GM10248 (cell line): ENCODE measurements around the gene HEYL.

ENCODE experiments used
- CTCF ChIA-PET: fragments of 300-600 bp; sonication (Branson Sonifier 250); formaldehyde crosslinking; extraction: SDS; loops from one replicate; lab custom pipeline; 2021; ENCODE audit warnings: antibody characterized with exemption; lab: Yijun Ruan, JAX
- POLR2A ChIA-PET: fragments of 350-650 bp; sonication (Branson Sonifier 250); formaldehyde crosslinking; extraction: SDS; loops from one replicate; lab custom pipeline; 2020; ENCODE audit warnings: antibody characterized with exemption; lab: Yijun Ruan, JAX
- DNase-seq: peaks from one replicate; pipeline ENCODE4 v3.0.0; 2012; ENCODE audit errors: extremely low spot score
- CTCF ChIP-seq: IDR thresholded peaks from 2 replicates; pipeline ENCODE4 v1.5.1; 2012; ENCODE audit warnings: mild to moderate bottlenecking, low read depth; ENCODE audit errors: extremely low read depth, missing control alignments, control extremely low read depth

The HEYL gene

GRCh38 chr1:39633422-39633821, 6.0 kb downstream of the HEYL start:
- no peak for DNase-seq
- no peak for TF ChIP-seq CTCF
- CTCF ChIA-PET, result interaction anchor here (1.1 to 4.5 kb wide), 4 partner anchors 12 to 165 kb away, joined by 3 to 30 read pairs (median 4); no protein-coding TSS in a partner anchor
- POLR2A ChIA-PET, result no interaction called here

GRCh38 chr1:39632682-39633417, 6.6 kb downstream of the HEYL start:
- CTCF ChIA-PET, result interaction anchor here (0.8 to 4.5 kb wide), 6 partner anchors 9 to 166 kb away, joined by 3 to 30 read pairs (median 3); no protein-coding TSS in a partner anchor
- POLR2A ChIA-PET, result no interaction called here
- DNase-seq, result no peak
- no peak for TF ChIP-seq CTCF

- DNase-seq, result no peak
- ChIA-PET POLR2A (no interaction called here), CTCF (interaction anchor here (0.8 to 4.5 kb wide), 4 partner anchors 9 to 27 kb away, joined by 3 to 30 read pairs (median 4); no protein-coding TSS in a partner anchor)
- no peak for TF ChIP-seq CTCF
These were observed 7.1 kb downstream of the HEYL start for GRCh38 chr1:39632323-39632681.

- POLR2A ChIA-PET, result no interaction called here
These were observed 7.8 kb downstream of the HEYL start for GRCh38 chr1:39631361-39632322.

GRCh38 chr1:39628807-39629350, 10.6 kb downstream of the HEYL start:
- no peak for DNase-seq
- CTCF ChIA-PET, result interaction anchor here (1.7 kb wide), 2 partner anchors 20 to 23 kb away, joined by 4 to 9 read pairs; no protein-coding TSS in a partner anchor
- TF ChIP-seq CTCF, result no peak
- POLR2A ChIA-PET, result no interaction called here

More at GRCh38 chr1:39631361-39632322, 7.8 kb downstream of the HEYL start:
- DNase-seq, result no peak
- CTCF ChIA-PET, result interaction anchor here (0.8 to 4.5 kb wide), 6 partner anchors 8 to 28 kb away, joined by 3 to 30 read pairs (median 6); no protein-coding TSS in a partner anchor
- TF ChIP-seq CTCF, result no peak

- ChIA-PET POLR2A (no interaction called here), CTCF (interaction anchor here (1.1 to 1.9 kb wide), 4 partner anchors 10 to 46 kb away, joined by 4 to 6 read pairs (median 5); no protein-coding TSS in a partner anchor)
- no peak for DNase-seq
- no peak for TF ChIP-seq CTCF
These were observed 12.8 kb downstream of the HEYL start for GRCh38 chr1:39626646-39627045.
